ACC112 (cell line): ENCODE results near the gene LZTS3.

ENCODE experiments used
- H2AFZ ChIP-seq: fragments of 200-600 bp; sonication (generic); one replicate; pipeline ENCODE4 v1.6.0; 2017; ENCODE audit warnings: antibody characterized with exemption, low read length; ENCODE audit not compliant: unreplicated experiment
- H3K27ac ChIP-seq: fragments of 200-600 bp; sonication (generic); 2 replicates; pipeline ENCODE4 v1.5.1; 2014; ENCODE audit warnings: low read depth, mild to moderate bottlenecking, antibody characterized with exemption, low read length, moderate library complexity
- H3K27me3 ChIP-seq: fragments of 200-600 bp; sonication (generic); 2 replicates; pipeline ENCODE4 v1.6.1; 2014; ENCODE audit warnings: mild to moderate bottlenecking, antibody characterized with exemption, low read length, moderate library complexity, mixed read lengths; ENCODE audit not compliant: insufficient read depth
- H3K36me3 ChIP-seq: fragments of 200-600 bp; sonication (generic); 2 replicates; pipeline ENCODE4 v1.6.1; 2016; ENCODE audit warnings: mild to moderate bottlenecking, antibody characterized with exemption, low read length, moderate library complexity, mixed read lengths; ENCODE audit not compliant: insufficient read depth
- H3K4me1 ChIP-seq: fragments of 200-600 bp; sonication (generic); one replicate; pipeline ENCODE4 v1.6.1; 2016; ENCODE audit warnings: low read length, mixed read lengths; ENCODE audit not compliant: insufficient read depth, unreplicated experiment, control insufficient read depth
- H3K4me3 ChIP-seq: fragments of 200-600 bp; sonication (generic); 2 replicates; pipeline ENCODE4 v1.5.1; 2014; ENCODE audit warnings: mild to moderate bottlenecking, low read depth, low read length
- H3K79me2 ChIP-seq: fragments of 200-600 bp; sonication (generic); one replicate; pipeline ENCODE4 v1.6.0; 2016; ENCODE audit warnings: low read length; ENCODE audit not compliant: control insufficient read depth, unreplicated experiment, insufficient read depth

Gene LZTS3

DNA sequence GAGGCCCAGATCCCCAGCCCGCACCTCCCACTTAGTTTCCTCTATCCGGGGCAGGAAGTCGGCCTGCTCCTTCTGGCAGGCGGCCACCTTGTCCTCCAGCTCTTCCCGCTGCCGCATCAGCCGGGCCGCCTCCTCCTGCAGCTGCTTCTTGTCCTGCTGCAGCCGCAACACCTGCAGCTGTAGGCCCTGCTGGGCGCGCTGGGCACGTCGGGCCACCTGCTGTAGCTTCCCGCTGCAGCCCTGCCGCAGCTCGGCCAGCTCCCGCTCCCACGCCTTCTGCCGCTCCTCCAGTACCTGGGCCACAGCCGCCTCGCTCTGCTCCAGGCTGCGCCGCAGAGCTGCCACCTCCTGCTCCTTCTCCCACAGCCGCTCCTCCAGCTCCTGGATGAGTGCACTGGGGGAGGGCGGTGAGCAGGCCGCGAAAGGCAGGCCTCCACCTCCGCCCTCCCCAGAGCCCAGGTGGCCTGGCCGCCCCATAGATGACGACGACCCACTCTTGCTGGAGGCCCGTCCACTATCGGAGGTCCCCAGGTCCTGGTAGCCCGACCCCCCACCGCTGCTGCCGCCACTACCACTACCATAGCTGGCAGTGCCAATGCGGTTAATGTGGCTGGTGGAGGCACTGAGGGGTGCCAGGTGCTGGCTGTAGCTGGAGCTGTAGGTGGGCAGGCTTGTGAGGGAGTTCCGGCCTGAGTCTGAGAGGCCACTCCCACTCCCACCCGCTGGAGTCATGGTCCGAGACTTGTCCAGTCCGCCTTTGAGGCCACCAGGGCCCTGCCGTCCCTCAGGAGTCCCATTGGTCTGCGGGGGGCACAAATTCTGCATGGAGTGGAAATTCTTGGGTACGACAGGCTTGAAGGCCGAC is 7.6 kb downstream of the LZTS3 start:
- Histone ChIP-seq H3K79me2 (no peaks in the 10 kb centered on the region), H3K27ac (no peak overlapping the region), H3K27me3 (no peaks in the 10 kb centered on the region), H3K36me3 (no peaks in the 10 kb centered on the region), H2AFZ (no peak overlapping the region), H3K4me1 (no peaks in the 10 kb centered on the region), H3K4me3 (no peak overlapping the region)

DNA sequence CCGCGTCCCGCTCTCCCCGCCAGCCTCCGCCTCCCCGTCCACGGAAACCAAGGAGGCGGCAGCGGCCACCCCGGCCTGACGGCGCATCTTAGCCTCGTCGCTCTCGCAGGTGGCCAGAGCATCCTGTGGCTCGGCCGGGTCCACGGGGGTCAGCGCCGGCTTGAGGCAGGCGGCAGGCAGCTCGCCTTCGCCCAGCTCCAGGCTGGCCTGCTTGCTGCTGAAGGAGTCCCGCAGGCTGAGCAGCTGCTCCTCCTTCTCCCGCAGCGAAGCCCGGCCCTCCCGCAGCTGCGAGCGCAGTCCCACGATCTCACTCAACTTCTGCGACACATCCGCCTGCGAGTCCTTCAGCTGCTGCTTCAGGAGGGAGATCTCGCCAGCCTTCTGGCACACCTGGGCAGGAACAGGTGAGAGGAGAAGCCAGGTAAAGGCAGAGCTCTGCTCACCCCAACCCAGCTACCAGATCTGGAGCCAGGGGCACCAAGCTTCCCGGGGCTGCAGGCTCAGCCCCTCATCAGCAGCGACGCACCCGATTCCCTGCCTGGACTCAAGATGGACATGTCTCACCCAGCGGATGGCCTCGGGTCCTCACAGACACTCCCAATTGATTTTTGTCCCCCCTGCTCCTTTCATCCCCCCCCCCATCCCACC is 8.5 kb downstream of the LZTS3 start:
- Histone ChIP-seq H3K27me3 (no peaks in the 10 kb centered on the region), H3K27ac (no peak overlapping the region), H3K4me1 (no peaks in the 10 kb centered on the region), H3K4me3 (peak overlapping the region; percentile 37; the same call in 1 of the 2 replicates), H3K79me2 (no peaks in the 10 kb centered on the region), H3K36me3 (no peaks in the 10 kb centered on the region), H2AFZ (no peak overlapping the region)

DNA sequence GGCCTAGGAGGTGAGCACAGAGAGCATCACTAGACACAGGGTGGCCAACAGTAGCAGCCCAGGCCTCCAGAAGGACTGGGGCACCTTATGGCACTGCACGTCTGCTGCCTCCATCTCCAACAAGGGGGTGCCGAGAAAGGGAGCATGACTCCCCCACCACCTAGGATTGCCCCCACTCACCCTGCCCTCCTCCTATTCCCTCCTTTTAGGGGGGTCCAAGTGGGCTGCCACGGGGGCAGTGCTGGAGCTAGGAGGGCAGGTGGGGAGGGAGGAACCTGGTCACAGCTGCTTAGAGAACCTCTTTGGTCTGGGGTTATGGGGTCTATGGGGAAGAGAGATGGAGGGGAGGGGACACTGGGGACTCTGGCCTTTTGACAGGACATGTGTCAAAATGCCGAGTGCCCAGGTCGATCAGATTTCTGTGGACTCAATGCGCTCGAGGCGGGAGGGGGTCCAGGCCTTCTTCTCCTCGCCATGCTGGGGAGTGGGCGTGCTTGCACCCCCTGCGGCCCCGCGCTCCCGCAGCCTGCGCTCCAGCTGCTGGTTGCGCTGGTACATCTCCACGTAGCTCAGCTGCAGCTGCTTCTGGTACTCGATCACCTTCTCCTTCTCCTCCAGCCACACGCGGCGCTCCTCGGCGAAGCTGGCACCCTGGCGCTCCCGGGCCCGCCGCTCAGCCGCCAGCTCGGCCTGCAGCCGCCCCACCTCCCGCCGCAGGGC is 9.1 kb downstream of the LZTS3 start:
- Histone ChIP-seq H3K36me3 (no peaks in the 10 kb centered on the region), H3K79me2 (peaks cover 4% of the 10 kb centered on the region), H3K27ac (no peak overlapping the region), H2AFZ (no peak overlapping the region), H3K4me1 (no peaks in the 10 kb centered on the region), H3K27me3 (no peaks in the 10 kb centered on the region), H3K4me3 (0 out of 2 replicates have a peak overlapping the region, but pooled peaks have one; percentile 37)

DNA sequence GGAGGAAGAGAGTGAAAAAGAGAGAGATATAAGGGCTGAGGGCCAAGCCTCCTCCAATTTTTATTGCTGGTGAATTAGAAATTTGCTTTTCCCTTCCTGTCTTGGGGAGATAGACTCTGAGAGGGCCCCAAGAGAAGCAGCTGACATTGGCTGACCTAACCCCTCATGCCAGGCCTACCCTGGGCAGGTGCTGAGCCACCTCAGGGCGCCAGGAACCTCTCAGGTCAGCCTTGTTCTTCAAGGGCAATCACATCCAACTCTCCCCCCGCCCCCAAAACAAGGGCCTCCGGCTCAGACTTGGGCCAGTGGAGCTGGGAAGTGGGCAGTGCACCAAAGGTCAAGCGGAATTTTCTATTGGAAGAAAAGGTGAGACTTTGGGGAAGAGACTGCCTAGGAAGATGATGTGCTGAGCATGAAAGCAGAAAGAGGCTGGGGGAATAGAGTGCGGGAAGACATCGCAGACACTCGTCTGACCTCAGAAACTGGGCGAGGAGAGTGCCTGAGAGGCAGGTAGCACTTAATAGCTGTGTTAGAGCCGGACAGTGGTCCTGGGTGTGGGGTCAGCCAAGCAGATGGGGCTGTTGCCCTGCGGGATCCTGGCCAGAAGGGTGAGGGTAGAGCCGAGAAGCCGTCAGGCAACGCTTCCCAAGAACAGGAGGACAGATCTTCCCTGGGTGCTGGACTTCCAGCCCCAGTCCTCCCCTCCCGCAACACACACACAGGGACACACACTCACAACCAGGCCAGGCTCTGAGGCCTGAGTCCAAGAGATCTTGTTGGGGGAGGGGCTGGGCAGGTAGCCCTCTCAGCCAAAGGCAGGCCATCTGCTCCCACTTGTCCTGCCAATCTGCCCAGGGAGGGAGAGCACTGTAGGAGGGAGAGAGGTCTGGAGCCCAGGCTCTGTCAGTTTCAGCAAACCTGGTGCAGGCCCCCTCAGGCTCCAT is 10.0 kb downstream of the LZTS3 start:
- no peak overlapping the region for H2AFZ ChIP-seq
- H3K36me3 ChIP-seq, result no peaks in the 10 kb centered on the region
- H3K79me2 ChIP-seq, result peaks cover 12% of the 10 kb centered on the region
- H3K4me1 ChIP-seq, result peaks cover 4% of the 10 kb centered on the region
- no peaks in the 10 kb centered on the region for H3K27me3 ChIP-seq
- H3K4me3 ChIP-seq, result no peak overlapping the region
- H3K27ac ChIP-seq, result no peak overlapping the region

DNA sequence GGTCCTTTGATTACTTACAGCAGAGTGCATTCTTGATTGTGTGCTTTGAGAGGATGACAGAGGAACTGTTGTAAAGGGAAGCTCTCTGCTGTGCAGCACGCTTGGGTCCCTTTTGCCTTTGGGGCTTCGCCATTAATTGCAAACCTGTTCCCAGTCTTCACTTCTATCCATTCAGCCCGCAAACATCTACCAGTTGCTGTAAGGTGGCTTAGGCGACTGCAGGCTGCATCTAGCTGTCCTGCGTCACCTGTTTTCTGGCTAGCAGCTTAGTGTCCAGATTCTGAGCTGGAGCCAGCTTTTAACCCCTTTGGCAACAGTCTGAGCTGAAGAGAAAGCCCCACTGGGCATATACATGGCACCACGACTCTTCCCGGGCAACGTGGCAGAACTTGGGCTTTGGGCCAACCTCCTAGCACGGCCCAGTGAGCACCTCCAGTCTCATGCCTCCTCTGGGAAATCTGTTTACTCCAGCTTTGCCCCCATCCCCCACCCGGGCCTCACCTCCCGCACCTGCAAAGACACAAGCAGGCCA is 11.2 kb downstream of the LZTS3 start:
- Histone ChIP-seq H3K27ac (no peak overlapping the region), H3K4me1 (peaks cover 16% of the 10 kb centered on the region), H3K27me3 (no peaks in the 10 kb centered on the region), H3K36me3 (no peaks in the 10 kb centered on the region), H3K79me2 (peaks cover 25% of the 10 kb centered on the region), H2AFZ (no peak overlapping the region), H3K4me3 (no peak overlapping the region)

DNA sequence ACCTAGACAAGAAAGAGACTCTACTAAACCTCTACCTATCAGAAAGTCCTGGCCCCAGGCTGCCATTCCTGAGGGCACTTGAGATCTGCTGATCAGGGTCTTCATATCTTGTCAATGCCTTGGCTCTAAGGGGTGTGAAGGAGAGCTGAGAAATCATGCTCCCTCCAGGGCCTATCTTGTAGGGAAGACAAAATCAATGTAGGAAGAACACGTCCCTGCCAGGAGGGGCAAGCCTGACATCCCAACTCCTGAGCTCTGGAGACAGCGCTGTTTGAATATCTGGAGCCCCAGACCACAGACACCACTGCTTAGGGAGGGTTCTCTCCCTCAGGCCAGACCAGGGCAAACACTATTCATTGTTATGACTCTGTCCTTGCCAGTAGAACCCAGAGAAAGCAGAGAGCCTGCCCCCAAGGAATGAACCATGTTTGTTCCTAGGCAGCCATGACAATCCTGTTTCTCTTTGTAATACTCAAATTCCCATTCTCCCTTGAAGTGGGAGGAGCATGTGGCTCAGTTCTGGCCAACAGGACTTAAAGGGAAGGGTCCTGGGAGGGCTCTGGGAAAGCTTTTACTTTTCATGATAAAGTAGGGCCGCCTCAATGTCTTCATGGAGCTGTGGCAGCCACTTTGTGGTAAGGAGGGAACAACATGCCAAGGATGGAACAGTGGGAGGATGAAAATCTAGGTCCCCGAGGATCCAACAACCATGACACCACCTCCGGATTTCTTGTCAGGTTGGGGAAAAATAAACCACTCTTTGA is 11.9 kb downstream of the LZTS3 start:
- H3K27me3 ChIP-seq, result no peaks in the 10 kb centered on the region
- no peak overlapping the region for H2AFZ ChIP-seq
- H3K36me3 ChIP-seq, result no peaks in the 10 kb centered on the region
- H3K27ac ChIP-seq, result no peak overlapping the region
- H3K79me2 ChIP-seq, result peaks cover 31% of the 10 kb centered on the region
- peaks cover 18% of the 10 kb centered on the region for H3K4me1 ChIP-seq
- H3K4me3 ChIP-seq, result no peak overlapping the region

DNA sequence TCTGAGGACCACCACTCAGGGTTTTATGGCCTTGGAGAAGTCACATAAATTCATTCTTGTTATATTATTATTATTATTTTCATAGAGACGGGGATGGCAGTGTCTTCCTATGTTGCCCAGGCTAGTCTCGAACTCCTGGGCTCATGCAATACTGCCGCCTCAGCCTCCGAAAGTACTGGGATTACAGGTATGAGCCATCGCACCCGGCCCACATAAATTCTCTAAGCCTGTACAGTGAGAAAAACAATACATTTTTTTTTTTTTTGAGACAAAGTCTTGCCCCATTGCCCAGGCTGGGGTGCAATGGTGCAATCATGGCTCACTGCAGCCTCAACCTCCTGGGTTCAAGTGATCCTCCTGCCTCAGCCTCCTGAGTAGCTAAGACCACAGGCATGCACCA is 12.9 kb downstream of the LZTS3 start:
- peak overlapping the region; percentile 93; the same call in 1 of the 2 replicates for H3K4me3 ChIP-seq
- H3K27me3 ChIP-seq, result no peaks in the 10 kb centered on the region
- no peak overlapping the region for H3K27ac ChIP-seq
- H3K79me2 ChIP-seq, result peaks cover 41% of the 10 kb centered on the region
- H3K36me3 ChIP-seq, result no peaks in the 10 kb centered on the region
- H2AFZ ChIP-seq, result no peak overlapping the region
- peaks cover 18% of the 10 kb centered on the region for H3K4me1 ChIP-seq

DNA sequence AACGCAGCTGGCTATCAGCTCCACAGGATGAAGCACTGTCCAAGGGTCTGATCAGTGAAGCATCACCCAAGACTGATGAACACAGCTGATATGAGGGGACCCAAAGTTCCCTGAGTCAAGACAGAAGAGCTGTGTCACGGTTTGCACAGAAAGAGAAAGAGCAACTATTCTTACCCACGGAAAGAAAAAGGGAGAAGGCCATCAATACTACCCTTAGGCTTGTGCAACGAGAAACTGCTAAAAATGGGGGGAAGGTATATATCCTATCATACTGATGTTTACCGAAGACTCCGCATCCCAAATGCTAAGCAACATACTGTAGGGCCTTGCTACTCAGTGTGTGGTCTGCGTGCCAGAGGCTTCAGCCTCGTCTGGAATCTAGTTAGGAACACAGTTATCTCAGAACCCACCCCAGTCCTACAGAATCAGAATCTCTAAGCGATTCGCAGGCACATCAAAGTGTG is 14.3 kb downstream of the LZTS3 start:
- no peaks in the 10 kb centered on the region for H3K36me3 ChIP-seq
- peak overlapping the region; percentile 59 for H3K27ac ChIP-seq
- peak overlapping the region; percentile 93 for H3K4me3 ChIP-seq
- no peaks in the 10 kb centered on the region for H3K27me3 ChIP-seq
- H2AFZ ChIP-seq, result peak overlapping the region; percentile 9
- H3K79me2 ChIP-seq, result peaks cover 51% of the 10 kb centered on the region
- H3K4me1 ChIP-seq, result peaks cover 18% of the 10 kb centered on the region

DNA sequence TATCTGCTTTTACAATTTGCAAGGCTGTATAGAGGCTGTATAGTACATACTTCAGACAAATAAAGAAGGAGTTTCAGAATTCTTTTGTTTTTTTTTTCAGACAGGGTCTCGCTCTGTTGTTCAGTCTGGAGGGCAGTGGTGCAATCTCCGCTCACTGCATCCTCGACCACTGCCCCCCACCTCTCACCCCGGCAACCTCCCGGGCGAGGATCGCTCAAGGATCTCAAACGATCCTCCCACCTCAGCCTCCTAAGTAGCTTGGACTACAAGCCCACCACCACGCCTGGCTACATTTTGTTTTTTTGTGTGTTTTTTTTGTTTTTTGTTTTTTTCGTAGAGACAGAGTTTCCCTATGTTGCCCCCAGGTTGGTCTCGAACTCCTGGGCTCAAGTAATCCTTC is 15.5 kb downstream of the LZTS3 start:
- no peak overlapping the region for H3K27ac ChIP-seq

More for the DNA sequence above, 15.5 kb downstream of the LZTS3 start:
- peak overlapping the region; percentile 50 for H3K4me3 ChIP-seq
- H2AFZ ChIP-seq, result no peak overlapping the region
- H3K4me1 ChIP-seq, result peaks cover 18% of the 10 kb centered on the region
- H3K27me3 ChIP-seq, result no peaks in the 10 kb centered on the region
- H3K36me3 ChIP-seq, result 0 out of 2 replicates have a peak, but pooled peaks cover 4% of the 10 kb centered on the region
- H3K79me2 ChIP-seq, result peaks cover 61% of the 10 kb centered on the region
